Astrocyte of the hippocampus (primary cell): ENCODE data around the gene MVP.
"Not testable (repeated sequence)": the region's sequence is repeated elsewhere in the genome, so short reads cannot be mapped to it uniquely, and the experiment has no call there.

Experiments
- DNase-seq: peaks from one replicate; pipeline ENCODE4 v3.0.0; 2011; ENCODE audit warnings: low read depth, low spot score

The MVP gene

GRCh38 chr16:29820271-29820701 is at the start of gene MVP:
Gene MVP (plus strand): TSS chr16:29820462. CDS start chr16:29830550, 10,088 bp downstream.
- DNase-seq, result peak; percentile 71

GRCh38 chr16:29772330-29772729 is 47.9 kb upstream of the MVP start:
- not testable (repeated sequence) for DNase-seq

- DNase-seq, result no peak
These were observed 45.5 kb upstream of the MVP start for GRCh38 chr16:29774730-29775129.

- DNase-seq, result peak; percentile 13
These were observed 44.4 kb upstream of the MVP start for GRCh38 chr16:29775742-29776408.

- DNase-seq, result no peak
These were observed 42.5 kb upstream of the MVP start, which contains the start of gene ZG16 for GRCh38 chr16:29777576-29778350. Gene ZG16 (plus strand): TSS chr16:29778256. CDS start chr16:29779267, 1,011 bp downstream.

GRCh38 chr16:29779474-29779873 is 40.8 kb upstream of the MVP start:
- no peak for DNase-seq

GRCh38 chr16:29783094-29783953 is 36.9 kb upstream of the MVP start:
- DNase-seq, result not testable (repeated sequence)

- DNase-seq, result no peak
These were observed 36.1 kb upstream of the MVP start for GRCh38 chr16:29784157-29784556.

GRCh38 chr16:29784901-29785500 is 35.3 kb upstream of the MVP start:
- DNase-seq, result peak; percentile 77

- DNase-seq, result not testable (repeated sequence)
These were observed 33.1 kb upstream of the MVP start for GRCh38 chr16:29787155-29787554.

- DNase-seq, result no peak
These were observed 30.5 kb upstream of the MVP start for GRCh38 chr16:29789775-29790182.

- peak; percentile 100 for DNase-seq
These were observed 29.9 kb upstream of the MVP start, which contains the start of gene KIF22 for GRCh38 chr16:29790183-29790948. Gene KIF22 (plus strand): TSS chr16:29790751. CDS start chr16:29790760, 9 bp downstream.

GRCh38 chr16:29790949-29791844 is 29.1 kb upstream of the MVP start:
- peak; percentile 26 for DNase-seq

- DNase-seq, result no peak
These were observed 28.1 kb upstream of the MVP start for GRCh38 chr16:29791845-29792807.

GRCh38 chr16:29793153-29793552 is 27.1 kb upstream of the MVP start:
- DNase-seq, result not testable (repeated sequence)

GRCh38 chr16:29794231-29794710 is 26.0 kb upstream of the MVP start:
- DNase-seq, result no peak

- DNase-seq, result no peak
These were observed 17.8 kb upstream of the MVP start for GRCh38 chr16:29802416-29802935.

GRCh38 chr16:29804020-29804419 is 16.2 kb upstream of the MVP start:
- no peak for DNase-seq
